Limb (tissue), 2 donors: ENCODE data around the gene IMP4.
"Not testable (repeated sequence)": the region's sequence is repeated elsewhere in the genome, so short reads cannot be mapped to it uniquely, and the experiment has no call there.

Experiments used
- DNase-seq, 2 donors: peaks; one replicate each; pipeline ENCODE4 v3.0.0-alpha.2; 2016; ENCODE audit errors: extremely low spot score in 2 of 2

The IMP4 gene, protein sequence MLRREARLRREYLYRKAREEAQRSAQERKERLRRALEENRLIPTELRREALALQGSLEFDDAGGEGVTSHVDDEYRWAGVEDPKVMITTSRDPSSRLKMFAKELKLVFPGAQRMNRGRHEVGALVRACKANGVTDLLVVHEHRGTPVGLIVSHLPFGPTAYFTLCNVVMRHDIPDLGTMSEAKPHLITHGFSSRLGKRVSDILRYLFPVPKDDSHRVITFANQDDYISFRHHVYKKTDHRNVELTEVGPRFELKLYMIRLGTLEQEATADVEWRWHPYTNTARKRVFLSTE

DNA sequence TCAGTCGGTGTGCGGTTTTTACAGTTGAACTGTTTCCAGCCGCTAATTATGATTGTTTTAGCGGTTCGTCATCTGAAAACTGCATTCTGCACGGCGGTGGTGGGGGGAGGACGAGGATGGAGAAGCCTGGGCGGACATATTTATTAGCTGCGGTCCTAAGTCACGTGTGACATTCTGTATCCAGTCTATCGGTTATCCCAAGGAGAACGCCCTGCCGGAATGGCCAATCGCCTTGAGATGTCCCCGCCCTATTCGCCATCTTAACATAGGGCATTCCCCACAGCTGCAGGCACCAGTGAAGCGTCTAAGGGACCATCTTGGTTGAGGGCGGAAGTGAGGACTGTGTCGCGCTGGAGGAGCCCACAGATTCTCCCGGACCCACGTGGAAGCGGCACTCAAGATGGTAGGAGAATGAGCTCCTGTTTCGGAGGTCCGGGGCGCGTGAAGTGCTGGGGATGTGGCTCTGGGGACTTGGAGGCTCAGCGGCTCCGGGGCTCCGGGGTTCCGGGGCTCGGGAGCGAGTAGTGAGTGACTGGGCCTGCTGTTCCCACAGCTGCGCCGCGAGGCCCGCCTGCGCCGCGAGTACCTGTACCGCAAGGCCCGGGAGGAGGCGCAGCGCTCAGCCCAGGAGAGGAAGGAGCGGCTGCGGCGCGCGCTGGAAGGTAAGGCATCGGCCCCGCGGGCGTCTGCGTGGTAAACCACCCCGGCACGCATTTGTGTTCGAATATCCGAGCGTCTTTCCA is at the start of gene IMP4:
IMP4 (plus strand) TSS at position 365 of the 743 bp plus-strand sequence; CDS start at position 401, 36 bp downstream.
- peak; percentile 95 to 100 for DNase-seq

DNA sequence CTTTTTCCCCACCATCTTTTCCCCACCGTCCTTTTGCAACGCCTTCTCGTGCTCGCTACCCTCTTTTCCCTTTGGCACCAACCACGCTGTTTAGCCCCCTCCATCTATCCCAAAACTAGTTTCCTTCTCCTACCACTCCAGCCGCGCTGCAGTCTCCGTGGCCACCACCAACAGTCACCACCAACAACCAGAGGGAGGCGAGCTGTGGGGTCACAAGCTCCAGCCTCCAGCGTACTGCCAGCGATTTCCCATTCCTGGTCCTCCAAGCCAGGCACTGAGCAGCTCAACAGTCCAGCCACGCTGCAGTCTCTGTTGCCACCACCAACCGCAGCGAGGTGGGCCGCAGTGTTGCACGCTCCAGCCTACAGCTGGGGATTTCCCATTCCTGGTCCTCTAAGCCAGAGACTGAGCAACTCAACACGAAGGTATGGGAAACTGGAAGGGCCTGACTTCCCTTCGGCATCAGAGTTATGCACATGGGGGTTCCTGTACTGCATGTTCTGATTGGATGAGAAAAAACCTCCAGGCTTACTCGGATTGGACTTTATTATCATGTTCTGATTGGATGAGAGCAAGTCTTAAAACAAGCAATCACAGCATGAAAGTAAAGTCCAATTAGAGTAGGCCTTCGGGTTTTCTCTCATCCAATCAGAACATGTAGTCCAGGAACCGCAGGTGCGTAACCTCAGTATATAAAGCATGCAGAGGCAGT is 42.3 kb upstream of the IMP4 start:
- DNase-seq = no peak

DNA sequence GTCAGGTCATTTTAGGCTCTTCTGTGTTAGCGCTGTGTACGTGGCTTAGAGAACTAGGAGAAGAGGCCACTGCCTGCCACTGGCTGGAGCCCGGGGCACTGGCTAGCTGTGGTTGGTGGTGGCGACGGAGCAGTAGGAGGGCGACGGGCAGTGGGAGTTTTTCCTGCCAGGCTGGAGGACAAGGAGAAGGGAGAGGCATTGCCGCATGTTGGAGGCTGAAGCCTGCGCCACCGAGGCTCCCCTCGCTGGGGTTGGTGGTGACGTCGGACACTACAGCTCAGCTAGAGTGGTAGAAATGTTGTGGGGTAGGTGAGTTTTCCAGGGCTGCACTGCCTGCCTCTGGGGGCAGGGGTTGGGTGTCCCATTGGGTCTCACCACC is 41.7 kb upstream of the IMP4 start:
- no peak for DNase-seq

DNA sequence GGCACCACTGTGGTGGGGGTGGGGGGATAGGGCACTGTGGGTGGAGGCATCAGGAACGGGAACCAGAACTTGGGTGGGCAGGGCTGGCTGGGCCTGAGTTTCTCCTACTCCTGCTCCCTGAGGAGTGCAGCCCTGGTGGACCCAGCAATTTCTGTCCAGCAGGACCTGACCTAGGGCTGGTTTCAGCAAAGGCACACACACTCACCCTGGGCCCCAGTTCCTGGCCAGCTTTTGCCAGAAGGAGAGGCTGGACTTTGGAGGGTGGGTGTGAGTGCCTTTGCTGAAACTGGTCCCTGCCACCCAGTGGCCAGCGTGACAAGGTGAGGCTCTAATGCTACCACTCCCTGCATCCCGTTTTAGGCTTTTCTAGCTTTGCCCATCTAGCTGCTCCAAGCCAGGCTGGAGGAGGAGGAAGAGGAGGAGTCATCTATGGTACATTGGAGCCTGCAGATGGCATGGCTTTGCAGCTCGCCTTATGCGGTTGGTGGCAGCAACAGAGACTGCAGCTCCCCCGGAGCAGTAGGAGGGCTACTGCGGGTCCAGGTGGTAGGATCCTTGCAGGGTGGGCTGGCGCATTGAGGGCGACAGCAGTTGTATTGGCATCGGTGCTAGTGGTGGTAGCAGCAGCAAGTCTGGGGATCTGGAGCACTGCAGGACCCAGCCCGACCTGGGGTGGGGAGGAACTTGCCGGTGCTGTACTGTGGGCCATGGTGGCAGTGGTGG is 40.4 kb upstream of the IMP4 start:
- DNase-seq = no peak

DNA sequence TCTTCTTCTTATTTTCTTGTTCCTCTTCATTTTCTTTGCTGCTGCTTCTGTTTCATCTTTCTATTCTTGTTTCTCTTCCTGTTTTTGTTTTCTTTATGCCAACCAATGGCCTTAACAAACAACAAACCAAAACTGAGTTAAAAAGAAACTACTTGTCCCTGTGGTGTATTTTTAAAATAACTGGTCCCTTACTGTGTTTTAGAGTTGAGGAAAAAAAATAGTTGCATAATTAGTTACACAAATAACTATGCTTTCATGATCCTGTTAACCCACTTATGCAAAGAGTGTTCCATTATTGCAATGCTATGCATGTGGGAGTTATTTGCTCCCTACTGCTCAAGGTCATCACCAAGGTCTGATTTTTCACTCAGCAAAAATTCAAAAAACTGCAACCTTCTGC is 39.5 kb upstream of the IMP4 start:
- DNase-seq = no peak

DNA sequence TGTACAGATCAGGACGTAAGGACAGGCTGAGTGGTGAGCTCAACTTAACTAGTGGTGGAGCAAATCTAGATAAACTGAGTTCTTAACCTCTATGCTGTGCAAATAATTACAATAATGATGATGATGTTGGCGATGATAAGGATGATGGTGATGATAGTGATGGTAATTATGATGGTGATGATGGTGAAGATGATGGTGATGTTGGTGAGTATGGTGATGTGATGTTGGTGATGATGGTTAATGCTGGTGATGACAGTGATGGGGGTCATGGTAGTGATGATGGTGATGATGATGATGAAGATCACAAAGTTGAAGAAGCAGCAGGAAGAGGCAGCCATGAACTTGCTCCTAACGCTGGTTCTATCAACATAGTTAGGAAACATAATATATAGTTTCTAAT is 38.0 kb upstream of the IMP4 start:
- DNase-seq = no peak

DNA sequence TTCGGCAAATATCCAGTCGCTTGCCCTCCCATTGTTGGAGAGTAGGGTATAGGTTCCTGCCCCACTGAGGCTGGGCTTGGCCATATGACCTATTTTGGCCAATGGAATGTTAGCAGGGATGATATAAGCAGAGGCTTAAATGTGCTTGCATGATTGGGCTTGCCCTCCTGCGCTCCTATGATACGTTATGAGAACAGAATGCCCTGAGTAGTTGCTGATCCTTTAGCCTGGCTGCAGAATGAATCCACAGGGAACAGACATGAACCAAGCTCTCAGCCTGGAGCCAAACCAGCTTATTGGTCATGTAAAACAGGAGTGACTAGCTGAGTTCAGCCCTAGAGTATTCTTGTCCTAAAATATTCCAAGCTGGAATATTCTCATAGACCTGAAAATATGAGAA is 34.8 kb upstream of the IMP4 start:
- DNase-seq = no peak

DNA sequence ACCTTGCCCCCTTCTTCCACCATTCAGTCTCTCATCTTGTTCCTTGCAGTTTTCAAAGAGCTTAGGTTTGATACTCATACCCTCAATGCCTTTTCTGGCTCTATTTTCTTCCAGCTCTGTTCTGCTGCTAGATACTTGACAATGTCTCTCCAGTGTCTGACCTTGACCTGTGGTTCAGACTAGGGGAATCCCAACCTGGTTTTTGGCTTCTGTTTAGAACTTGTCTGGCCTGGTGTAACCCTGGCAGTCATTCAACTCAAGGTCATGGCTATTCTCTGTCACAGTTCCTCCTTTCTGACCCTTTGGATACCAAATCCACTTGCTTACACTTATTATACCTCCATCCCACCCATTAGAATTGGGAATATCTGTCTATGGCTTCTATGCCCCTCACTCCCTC is 31.8 kb upstream of the IMP4 start:
- no peak for DNase-seq

DNA sequence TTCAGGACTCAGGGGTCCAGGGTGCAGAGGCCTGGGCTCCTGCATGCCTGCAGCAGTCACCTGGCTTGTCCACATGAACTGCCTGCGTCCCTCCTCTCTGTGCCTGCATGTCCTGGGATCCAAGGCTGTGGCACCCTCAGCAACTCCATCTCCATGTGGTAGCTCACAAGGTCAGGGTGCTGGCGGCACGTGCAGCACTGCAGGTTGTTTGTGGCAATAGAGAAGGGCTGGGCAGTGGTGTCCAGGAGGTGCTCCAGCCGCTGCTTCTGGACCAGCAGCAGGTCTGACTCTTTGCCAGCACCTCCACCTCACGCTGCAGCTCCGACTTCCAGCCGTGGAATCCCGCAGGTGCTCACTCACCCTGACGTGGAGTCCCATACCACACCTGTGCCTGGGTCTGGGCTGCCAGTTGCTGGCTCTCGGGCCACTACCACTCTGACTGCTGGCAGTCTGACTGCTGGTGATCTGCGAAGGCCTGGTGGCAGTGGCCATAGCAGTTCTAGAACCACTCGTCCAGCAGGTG is 28.8 kb upstream of the IMP4 start:
- no peak for DNase-seq

DNA sequence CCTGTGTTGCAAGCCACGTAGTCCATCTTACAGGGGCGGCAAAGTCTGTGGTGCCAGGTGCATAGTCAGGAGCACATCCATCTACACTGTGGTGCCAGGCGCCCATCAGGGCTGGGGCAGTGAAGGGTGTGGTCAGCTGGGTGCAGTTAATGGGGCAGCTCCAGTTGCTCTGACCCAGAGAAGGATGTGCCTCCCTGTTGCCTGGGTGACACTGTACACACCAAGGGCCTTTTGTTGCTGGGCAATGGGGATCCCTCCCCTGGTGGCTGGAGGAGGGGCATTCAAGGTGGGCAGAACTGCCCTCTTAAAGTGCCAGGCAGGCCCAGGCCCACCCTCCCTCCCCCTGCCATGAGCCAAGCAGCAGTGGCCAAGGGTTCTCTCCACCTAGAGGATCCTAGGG is 28.3 kb upstream of the IMP4 start:
- DNase-seq = no peak

DNA sequence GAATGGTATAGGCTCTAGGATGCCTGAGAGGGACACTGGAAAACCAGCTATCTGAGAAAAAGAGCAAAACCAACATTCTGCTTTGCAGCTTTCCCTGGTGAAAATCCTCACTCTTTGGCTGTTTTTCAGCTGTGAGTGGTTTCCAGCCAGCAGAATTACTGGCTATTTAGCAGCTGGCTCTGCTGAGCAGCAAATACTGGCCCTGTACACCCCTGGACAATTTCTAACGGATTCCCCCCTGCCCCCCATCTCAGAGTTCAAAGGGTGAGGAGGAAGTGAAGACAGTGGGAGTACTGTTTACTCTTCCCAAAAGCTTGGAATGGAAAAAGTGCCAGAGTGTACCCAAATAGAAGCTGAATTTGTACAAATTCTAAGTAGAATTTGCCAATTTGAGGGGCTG is 26.1 kb upstream of the IMP4 start:
- DNase-seq = peak in 1 of 2 donors; percentile 18

DNA sequence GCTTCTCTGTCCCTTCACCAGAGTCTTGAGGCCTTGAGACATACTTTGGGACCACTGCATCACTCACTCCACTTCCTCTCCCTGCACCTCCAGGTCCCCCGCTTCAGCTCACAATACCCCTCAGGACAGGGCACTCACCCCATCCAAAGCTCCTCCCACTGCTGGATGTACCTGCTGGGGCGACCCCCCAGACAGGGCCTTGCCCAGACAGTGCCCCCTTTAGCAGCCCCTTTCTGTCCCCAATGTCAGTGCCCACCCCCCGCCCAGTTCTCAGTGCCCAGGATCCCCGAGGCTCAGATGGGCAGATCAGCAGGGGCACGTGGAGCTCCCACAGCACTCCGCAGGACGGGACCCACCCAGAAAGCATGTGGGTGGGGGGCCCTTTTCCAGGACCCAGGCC is 23.8 kb upstream of the IMP4 start:
- no peak for DNase-seq

DNA sequence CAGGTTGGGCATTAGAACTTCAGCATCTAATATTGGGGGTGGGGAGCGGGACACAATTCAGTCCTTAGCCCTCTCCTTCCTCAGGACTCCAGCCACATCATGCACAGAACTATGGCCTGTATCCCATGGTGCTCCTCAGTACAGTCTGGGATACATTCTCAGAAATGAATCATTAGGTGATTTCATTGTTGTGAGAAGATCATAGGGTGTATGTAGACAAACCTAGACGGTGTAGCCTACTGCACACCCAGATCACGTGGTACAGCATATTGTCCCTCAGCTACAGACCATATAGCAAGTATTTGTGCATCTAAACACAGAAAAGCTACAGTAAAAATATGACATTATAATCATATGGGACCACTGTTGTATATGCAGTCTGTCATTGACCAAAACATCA is 23.2 kb upstream of the IMP4 start:
- DNase-seq = no peak

DNA sequence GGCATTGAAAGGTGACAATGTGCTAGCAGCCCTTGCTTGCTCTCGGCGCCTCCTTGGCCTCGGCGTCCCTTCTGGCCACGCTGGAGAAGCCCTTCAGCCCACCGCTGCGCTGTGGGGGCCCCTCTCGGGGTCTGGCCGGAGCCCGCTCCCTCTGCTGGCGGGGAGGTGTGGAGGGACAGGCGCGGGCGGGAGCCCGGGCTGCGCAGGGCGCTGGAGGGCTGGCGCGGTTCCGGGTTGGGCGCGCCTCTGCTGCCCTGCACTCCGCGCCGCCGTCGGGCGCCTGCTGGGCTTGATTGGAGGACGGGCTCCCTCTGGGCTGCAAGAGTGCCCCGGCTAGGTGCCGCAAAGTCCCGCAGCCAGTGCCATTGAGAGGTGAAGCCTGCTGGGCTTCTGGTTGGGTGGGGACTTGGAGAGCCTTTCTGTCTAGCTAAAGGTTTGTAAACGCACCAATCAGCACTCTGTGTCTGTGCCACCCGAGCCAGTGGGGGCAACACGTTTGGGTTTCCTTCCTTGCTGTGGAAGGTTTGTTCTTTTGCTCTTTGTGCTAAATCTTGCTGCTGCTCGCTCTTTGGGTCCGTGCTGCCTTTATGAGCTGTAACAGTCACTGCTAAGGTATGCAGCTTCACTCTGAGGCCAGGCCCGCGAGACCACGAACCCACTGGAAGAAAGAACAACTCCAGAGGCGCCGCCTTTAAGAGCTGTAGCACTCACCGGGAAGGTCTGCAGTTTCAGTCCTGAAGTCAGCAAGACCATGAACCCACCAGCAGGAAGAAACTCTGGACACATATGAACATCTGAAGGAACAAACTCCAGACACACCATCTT is 14.8 kb upstream of the IMP4 start:
- DNase-seq = no peak

DNA sequence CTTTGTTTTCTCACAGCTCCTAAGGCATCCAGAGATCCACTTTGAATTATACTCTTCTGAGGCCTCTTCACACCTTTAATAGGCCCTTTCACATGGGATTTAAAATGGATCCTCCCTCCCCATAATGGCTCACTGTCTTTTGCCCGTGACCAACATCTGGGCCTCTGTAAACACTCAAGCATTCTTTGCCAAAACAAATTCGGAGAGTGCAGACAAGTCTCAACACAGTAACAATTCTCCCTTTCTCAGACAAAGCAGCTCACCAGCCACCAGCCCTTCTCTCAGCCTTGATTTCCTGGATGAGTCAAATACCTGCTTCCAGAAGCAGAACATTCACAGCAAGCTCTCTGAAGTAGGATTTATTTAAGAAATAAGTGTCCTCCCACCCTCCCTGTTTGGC is 14.0 kb upstream of the IMP4 start:
- DNase-seq = no peak

DNA sequence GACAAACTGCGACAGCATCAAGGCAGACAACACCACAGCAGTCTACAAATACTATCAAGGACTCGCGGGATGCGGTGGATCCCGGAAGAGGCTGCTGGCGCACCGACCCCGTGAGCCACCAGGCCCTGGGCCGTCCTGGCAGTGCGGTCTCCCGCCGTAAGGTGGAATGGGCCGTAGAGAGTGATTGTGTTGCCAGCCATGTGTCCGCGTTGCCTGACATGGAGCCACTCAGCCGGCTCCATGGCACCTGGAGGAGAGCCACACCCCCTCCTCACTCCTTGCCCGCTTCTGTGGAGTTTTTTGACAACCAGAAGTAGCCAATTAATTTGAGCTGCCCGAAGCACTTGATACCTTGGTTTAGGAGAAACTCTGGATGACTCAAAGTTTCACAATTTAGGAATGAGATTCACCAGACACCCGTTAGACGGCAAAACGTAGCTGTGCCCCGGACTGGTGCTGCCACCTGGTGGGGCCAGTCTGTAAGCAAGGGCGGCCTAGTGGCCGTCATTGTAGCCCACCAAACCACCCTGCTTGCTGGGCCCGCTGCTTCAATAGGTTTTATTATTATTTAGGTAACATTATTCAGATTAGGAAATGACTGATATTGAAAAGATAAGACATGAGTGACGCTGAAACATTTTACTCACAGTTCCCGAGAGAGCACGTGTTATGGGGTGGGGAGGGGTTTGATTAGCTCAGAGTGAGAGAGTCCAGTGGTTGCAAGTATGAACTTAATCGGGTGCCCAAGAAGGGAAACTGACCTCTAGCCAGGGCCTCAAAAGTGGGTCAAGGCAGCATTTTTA is 10.2 kb upstream of the IMP4 start:
- DNase-seq = peak; percentile 66 to 86

DNA sequence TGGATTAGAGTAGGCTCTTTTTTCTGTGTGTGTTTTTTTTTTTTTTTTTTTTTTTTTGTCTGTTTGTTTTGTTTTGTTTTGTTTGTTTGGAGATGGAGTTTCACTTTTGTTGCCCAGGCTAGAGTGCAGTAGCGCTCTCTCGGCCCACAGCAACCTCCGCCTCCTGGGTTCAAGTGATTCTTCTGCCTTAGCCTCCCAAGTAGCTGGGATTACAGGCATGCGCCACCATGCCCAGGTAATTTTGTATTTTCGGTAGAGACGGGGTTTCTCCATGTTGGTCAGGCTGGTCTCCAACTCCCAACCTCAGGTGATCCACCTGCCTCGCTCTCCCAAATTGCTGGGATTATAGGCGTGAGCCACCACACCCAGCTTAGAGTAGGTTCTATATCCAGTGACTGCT is 9.4 kb upstream of the IMP4 start:
- not testable (repeated sequence) for DNase-seq

DNA sequence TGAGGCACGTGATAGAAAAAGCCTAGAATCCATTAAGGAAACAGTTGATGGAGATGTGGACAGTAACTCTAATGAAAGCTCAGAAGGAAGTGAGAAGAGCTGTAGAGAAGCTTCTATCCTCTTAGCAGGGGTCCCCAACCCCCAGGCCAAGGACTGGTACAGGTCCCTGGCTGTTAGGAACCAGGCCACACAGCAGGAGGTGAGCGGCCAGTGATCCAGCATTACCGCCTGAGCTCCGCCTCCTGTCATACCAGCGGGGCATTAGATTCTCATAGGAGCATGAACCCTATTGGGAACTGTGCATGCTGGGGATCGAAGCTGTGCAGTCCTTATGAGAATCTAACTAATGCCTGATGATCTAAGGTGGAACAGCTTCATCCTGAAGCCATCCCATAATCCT is 8.7 kb upstream of the IMP4 start:
- DNase-seq = no peak

DNA sequence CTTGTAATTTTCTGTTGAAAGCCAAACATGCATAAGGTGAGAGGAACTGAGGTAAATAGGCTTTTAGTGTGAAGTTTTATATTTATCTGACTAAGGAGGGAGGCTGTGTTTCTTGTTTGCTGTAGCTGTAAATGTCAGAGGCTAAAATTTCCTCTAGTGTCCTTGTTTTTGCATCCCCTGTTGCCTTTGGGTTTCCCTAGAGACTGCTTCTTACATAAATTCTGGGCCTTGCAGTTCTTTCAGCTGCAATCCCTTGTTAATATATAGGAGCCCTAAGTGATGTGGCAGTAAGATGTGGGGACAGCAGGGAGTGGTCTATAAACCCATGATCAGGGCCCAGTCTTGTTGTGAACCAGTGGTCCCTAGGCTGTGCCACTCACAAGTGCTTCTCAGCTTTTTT is 7.5 kb upstream of the IMP4 start:
- DNase-seq = no peak
